HG03442 (cell line): Measurements from ENCODE around the gene ITGB5.
A peak's percentile ranks its signal among the peaks of the same experiment; 100 is the strongest.

Source experiments
- ATAC-seq: cut with Tn5 transposase; IDR thresholded peaks from one replicate; pipeline ENCODE4 v1.9.1; 2021; ENCODE audit warnings: mild to moderate bottlenecking, moderate library complexity; ENCODE audit not compliant: unreplicated experiment

Gene ITGB5, protein sequence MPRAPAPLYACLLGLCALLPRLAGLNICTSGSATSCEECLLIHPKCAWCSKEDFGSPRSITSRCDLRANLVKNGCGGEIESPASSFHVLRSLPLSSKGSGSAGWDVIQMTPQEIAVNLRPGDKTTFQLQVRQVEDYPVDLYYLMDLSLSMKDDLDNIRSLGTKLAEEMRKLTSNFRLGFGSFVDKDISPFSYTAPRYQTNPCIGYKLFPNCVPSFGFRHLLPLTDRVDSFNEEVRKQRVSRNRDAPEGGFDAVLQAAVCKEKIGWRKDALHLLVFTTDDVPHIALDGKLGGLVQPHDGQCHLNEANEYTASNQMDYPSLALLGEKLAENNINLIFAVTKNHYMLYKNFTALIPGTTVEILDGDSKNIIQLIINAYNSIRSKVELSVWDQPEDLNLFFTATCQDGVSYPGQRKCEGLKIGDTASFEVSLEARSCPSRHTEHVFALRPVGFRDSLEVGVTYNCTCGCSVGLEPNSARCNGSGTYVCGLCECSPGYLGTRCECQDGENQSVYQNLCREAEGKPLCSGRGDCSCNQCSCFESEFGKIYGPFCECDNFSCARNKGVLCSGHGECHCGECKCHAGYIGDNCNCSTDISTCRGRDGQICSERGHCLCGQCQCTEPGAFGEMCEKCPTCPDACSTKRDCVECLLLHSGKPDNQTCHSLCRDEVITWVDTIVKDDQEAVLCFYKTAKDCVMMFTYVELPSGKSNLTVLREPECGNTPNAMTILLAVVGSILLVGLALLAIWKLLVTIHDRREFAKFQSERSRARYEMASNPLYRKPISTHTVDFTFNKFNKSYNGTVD

DNA sequence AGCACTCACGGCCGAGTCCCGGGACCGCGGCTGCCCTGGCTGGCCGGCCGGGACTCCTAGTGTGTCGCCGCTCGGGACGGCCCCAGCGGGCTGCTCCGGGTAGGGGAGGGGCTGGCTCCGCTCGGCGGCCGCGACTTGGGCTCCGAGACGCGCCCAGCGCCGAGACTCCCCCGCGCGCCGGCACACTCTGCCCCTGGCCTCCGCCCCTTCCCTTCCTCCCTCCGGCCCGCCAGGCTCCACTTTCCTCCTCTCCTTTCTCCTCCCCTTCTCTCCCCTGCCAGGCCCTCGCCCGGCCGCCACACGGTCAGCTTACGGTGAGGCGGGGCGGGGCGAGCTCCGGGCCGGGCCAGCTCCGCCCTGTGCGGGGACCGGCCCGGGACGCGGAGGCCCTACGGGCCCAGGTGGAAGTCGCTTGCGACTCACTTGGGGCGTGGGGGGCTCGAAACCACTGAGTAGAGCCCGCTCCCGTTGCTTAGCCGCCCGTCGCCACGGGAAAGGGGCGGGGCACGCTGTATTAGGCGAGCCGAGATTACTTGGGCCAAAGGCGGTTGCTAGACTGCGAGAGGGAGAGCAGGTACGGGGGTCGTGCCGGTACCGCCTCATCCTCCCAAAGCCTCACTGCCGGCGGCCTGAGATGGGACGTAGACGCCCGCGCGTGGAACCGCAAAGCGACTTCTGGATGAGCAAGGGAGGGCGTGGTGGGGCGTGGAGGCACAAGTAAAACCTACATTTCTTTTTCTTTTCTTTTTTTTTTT, at the start of gene ITGB5:
TSS of gene ITGB5 (minus strand) at position 189 of the 755 bp plus-strand sequence. CDS start 365 bp downstream, outside the sequence.
- ATAC-seq = peak; percentile 49

DNA sequence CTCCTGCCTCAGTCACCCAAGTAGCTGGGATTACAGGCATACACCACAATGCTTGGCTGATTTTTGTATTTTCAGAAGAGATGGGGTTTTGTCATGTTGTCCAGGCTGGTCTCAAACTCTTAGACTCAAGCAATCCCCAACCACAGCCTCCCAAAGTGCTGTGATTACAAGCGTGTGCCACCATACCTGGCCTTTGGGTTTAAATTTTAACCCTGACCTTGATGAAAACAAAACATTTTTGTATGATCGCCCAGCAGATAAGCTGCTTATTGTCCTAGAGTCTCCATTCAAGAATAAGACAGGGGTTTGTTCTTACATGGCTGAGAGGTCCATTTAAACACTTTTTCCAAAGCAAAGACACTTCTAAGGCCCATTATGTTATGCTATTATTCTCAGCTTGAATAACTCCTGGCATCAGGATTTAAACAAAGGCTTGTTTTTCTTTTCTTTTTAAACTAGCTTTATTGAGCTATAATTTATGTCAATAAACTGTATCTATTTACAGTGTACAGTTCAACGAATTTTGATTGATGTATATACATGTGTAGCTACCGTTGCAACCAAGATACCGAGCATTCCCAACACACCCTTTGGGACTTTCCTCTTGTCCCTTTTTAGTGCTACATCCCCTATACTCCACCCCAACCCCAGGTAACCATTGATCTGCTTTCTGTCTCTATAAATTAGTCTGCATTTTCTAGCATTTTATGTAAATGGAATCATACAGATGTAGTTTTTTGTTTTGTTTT, 48.8 kb upstream of the ITGB5 start:
- no peak for ATAC-seq

DNA sequence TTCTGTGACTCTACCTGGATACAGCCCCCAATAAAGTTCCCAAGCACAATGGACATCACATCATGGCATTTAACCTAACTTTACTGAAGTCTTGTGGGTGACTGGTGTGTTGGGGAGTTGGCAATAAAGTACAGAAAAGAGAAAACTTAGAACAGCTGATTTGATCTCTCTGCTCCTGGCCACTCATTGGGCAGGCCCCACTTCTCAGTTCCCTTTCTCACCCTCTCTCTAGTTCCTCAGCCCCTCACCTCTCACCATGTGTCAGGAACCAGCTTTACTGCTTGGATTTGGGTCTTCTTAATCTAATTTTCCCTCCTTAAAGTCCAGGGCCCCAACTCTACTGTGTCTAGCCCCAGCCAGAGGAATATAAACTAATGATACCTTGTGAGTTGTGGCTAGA, 48.1 kb upstream of the ITGB5 start:
- ATAC-seq = no peak

DNA sequence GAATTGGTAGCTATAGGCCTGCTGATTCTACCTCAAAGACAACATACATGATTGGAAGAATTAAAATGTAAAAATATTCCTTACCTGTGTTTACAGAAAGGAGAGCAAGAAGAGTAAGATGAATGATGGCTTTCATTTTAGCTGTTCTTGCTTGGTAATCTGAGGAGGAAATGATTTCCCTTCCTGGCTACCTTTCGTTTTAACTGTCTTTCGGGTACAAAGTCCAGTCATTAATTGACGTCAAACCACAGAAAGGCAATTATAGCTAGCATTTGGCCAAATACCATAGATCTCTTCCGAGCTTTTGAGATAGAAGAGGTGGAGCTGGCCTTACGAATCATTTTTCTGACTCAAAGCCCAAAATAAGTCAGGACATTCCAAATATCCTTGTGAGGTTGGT, 47.4 kb upstream of the ITGB5 start, which contains the start of gene MUC13:
TSS of gene MUC13 (minus strand) at position 175 of the 400 bp plus-strand sequence. CDS start at position 136, 39 bp downstream.
- no peak for ATAC-seq

DNA sequence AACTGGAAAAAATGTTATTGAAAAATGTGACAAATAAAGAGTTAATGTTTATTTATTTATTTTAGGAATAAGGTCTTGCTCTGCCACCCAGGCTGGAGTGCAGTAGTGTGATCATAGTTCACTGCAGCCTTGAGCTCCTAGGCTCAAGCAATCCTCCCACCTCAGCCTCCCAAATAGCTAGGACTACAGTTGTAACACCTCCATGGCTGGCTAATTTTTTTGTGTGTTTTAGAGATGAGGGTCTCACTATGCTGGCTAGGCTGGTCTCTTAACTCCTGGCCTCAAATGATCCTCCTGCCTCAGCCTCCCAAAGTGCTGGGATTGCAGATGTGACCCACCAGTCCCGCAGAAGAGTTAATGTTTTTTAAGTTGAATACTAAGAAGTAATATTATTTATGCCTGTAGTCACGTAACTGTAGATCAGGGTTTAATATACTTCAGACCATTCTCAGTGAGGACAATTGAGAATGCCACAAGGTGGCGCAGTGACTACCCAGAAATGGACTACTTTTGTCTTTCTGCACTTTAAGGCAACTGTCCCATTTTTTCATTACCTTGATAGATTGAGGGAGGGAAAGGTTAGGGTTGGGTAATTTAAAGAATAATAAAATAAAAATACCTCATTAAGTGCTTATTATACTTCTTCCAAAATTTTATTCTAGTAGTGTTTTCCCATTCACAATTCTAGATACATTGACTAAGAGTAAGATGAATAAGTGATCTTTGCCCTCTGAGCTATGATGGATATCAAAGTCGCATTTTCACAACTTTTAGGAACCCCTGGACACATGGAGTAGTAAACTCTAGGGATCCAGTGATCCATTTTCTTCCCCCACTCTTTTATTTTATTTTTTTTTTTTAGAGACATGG, 41.4 kb upstream of the ITGB5 start:
- ATAC-seq = no peak

DNA sequence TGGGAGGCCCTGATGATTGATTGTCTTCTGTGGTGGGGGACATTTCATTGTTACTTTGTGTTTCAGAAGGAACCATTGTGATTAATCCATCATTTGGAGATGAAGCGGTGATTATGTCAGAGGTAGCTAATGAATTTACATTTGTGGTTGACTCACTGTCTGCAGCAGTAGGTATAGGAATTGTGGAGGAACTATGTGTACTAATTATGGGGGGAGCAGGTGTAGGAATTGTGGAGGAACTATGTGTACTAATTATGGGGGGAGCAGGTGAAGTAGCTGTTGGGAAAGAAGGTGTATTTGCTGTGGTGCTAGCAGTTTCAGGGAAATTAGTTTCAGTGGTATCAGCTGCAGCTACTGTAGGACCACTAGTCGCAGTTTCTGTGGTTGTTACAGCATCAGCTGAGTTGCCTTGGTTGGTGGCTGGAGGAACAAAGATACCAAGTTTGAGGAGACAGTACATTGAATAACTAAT, 40.4 kb upstream of the ITGB5 start:
- ATAC-seq = no peak

DNA sequence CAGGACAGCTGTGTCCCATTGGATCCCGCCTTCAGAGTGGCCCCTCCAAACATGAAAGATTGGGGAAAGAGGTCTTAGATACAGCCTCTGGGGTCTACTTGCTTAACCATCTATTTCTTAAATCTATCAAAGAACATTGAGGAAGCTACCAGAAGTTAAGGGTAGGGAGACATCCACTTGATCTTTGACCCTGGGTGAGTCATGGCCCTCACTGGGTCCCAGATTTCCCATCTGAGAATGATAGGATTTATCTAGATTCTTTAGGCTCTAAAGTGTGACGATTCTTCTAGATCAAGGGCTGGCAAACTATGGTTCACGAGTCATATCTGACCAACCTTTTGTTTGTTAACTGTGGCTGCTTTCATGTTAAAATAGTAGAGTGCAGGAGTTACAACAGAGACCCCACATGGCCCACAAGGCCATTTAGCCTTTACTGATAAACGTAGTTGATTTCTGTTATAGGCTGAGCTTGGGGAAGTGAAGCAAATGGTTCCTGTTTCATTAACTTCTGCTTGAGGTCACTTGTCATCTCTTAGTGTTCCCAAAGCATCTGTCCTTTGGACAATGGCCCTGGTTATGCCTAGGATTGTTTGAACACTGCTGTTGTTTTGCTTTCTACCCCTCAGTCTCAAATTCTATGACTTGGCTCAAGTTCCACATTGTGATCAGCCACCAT, 39.4 kb upstream of the ITGB5 start:
- ATAC-seq = no peak

DNA sequence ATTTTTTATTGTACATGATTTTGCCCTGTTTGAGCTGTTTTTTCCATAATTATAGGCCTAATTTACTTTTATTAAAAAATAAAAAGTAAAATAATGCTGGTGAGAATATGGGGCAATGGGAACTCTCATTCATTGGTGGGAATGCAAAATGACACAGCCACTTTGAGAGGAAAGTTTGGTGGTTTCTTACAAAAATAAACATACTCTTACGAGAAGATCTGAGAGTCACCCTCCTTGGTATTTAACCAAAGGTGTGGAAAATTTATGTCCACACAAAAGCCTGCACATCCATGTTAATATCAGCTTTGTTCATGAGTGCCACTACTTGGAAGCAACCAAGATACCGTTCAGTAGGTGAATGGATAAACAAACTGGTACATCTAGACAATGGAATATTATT, 37.6 kb upstream of the ITGB5 start:
- no peak for ATAC-seq

DNA sequence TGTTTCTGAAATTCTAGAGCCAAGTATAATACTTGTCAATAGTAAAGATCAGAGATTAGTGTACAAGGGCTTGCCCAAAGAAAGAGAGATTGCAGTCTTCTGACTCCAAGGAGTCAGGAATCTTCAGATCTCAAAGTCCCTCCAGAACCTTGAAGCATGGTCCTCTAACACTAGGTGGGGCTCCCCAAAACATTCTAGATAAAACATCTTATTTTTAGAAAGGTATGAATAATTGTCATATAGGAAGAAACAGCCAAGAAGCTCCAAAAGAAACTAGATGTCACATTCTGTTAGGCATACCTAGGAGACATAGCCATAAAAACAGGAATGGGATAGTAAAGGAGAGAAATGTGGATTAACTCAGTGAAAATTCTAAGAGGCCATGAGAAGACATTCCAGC, 36.7 kb upstream of the ITGB5 start:
- ATAC-seq = no peak

DNA sequence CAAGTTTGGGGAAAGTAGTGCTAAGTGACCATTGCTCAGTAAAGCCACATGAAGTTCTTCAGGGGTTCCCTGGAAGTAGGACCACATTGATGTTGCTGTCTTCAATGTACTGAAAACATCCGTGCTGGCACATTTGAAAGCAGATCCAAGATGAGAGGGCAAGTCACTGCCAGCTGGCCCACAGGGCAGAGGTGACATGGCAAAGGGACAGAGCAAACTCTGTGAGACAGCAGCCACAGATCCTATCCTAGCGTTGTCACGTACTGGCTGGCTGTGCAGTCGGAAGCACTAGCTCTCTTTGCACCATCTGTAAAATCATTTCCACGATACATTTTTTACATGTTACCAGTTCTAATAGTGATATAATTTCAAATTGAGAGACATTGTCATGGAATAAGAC, 33.6 kb upstream of the ITGB5 start:
- no peak for ATAC-seq

DNA sequence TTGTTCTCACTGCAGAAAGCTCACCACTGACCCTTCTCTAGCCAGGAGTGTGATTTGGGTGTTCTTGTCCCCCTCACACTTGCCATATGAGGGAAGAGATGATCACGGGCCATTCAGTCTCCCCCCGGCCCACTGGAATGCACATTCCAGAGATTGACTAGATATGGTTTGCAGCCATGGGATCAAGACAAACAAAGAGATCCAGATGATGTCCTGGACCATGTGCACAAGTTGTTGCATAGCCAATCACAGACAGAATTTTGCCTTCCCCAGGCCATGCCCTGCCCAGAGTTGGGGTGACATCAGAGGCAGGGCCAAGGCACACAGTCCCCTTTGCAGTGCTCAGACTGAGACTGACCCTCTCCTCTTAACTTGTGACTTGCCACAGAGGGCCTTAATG, 32.6 kb upstream of the ITGB5 start:
- no peak for ATAC-seq

DNA sequence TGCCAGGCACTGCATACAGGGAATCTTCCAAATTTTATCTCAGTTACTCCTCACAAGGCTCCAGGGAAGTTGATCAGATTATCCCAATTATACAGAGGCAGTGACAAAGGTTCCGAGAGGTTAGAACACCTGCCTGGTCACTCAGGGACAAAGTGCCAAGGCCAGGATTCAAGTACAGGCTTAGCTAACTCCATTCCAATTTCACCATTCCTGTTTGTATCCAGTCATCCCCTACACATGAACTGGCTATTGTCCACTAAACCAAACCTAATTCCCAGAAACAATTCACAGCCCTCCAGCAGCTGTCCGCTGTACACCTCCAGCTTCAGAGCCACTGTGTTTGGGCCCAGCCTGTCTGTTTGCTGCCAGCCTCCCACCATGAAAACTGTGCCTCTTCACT, 31.4 kb upstream of the ITGB5 start:
- no peak for ATAC-seq

DNA sequence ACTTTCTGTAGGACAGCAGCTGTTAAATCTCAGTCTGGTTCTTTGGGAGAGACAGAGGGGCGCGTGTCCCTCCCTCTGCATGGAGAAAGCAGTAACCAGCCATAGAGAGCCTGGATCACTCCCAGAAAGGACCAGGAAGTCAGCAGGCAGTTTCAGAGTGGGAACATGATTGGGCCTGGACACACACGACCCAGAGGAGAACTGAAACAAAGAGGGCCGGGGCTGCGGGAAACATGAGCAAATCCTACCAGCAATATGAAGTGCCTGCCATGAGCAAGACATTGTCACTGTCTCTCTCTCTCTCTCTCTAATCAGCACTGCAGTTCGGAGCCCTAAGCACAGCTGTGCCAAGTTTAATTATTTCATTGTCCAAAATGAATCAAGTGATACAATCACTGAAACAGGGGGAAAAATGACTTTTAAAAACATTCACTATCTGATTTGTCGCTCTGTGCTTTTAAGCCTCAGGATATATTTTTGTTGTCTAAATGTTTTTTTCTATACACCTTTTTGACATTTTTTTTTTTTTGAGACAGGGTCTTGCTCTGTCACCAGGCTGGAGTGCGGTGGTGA, 29.8 kb upstream of the ITGB5 start:
- ATAC-seq = no peak

DNA sequence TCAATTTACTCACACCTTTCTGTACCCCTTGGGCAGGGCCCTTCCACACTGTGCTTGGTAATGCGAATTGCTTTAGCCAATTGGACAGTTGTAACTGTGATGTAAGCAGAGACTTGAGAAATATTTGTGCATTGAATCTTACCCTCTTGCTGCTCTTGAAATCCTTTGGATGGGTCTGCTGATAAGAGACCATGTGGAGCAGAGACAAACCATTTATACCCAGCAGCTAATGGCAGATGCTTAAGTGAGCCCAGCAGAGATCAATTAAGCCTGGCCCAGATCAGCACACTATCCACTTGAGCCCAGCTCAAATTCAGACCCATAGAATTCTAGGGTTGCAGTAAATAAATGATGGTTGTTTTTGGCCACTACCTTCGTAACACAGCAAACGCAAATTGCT, 28.1 kb upstream of the ITGB5 start:
- ATAC-seq = no peak

DNA sequence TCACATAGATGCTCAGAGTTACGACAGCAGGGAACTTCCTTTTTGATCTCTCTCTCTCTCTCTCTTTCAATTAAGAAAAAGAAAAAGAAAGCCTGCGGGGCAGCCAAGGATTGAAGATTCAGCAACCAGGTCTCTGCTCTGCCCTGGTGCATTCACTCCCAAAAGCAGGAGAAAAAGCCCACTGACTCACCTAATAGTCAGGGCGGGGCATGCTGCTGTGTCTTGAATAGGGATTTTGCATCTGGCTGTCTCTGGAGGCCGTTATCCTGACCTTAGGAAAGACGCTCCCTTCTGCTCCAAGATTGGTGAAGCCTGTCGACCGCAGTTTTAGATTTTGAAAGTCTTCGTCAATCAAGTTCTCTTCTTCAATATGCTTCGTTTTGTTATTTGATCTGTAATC, 20.8 kb upstream of the ITGB5 start:
- no peak for ATAC-seq

DNA sequence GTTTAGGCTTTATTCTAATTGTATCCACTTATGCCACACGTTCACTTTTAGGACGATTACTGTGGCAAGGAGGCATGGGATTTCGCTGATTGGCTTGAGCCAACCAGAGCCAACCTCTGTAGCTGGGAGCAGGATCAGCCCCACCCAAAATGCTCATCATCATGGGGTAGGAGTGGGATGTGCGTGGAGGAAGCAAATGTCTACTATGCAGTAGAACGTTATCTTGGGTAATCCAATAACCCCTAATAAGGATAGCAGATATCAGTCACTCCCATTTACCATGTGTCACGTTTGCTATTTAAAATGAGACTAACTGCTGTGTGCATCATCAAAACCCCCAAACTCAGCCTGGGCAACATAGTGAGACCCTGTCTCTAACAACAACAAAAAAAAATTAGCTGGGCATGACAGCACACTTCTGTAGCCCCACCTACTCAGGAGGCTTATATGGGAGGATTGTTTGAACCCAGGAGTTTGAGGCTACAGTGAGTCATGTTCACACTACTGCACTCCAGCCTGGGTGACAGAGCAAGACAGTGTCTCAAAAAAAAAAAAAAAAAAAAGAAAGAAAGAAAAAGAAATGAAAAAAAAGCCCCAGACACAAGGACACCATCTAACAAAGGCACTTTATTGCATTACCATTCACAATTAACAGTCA, 17.8 kb upstream of the ITGB5 start:
- ATAC-seq = no peak

DNA sequence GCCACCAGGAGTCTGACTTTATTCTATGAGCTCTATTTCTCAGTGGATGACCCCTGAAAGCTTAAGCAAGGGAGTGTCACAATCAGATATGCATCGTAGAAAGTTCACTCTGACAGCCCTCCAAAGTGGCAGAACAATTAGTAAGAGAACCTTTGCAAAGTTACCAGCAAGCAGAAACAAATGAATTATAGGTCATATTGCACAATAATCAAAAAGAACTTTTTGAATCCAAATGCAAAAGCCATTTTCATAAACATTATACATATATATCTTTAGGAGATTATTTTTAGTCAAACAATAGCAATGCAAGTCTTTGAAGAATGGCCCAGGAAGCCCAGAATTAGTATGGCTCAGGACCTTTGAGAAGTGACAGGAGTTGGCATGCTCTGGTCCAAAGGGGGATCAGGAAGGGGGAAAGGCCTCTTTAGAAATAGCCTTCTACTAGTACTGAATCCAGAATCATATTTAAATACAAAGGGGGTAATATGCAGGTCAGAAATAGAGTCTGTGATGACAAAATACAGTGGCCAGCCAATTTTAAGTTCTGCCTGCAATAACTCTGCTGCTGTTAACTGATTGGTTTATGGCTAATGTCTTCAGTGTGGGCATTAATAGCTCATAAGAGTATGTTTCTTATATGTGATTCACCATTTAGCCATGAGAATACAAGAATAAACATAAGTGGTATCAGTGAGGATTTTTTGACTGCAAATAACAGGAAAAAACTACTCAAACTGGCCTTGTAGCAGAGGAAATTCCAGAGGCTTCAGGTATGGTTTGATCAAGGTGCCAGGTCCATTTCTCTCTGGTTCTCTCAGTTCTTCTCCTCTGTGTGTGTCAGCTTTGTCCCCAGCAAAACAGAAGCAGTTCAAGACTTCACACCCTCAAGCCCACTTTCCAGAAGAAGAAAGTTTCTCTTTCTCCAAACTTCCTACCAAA, 17.0 kb upstream of the ITGB5 start:
- ATAC-seq = no peak
